Upper lobe of left lung (tissue), 6 donors: Measurements from ENCODE around the gene HEPHL1. TPM values are rescaled to one million over a fixed set of nuclear protein-coding genes. Genes with fewer than 3 reads are reported as not detected.
A peak's percentile ranks its signal among the peaks of the same experiment; 100 is the strongest.

Source experiments
- ATAC-seq, 2 donors: fragments of 200-7000 bp; cut with Tn5 transposase; one replicate each; pipeline ENCODE4 v1.9.1; 2022; ENCODE audit warnings: mild to moderate bottlenecking in 2 of 2, moderate library complexity in 2 of 2; ENCODE audit not compliant: low FRiP score in 2 of 2
- DNase-seq, 2 donors: peaks; one replicate each; pipeline ENCODE4 v3.0.0-alpha.2; 2019 to 2020
- H3K27ac ChIP-seq, 4 donors: fragments of 200-600 bp; sonication (generic); one replicate each; pipeline ENCODE4 v1.5.1; 2016 to 2019
- H3K27me3 ChIP-seq, 4 donors: fragments of 200-600 bp; sonication (generic); one replicate each; pipeline ENCODE4 v1.5.1; 2017 to 2019
- H3K36me3 ChIP-seq, 4 donors: fragments of 200-600 bp; sonication (generic); one replicate each; pipeline ENCODE4 v1.5.1; 2016 to 2019
- H3K4me1 ChIP-seq, 4 donors: fragments of 200-600 bp; sonication (generic); one replicate each; pipeline ENCODE4 v1.5.1; 2018 to 2019
- H3K4me3 ChIP-seq, 4 donors: fragments of 200-600 bp; sonication (generic); one replicate each; pipeline ENCODE4 v1.5.1; 2017 to 2019; ENCODE audit warnings: mild to moderate bottlenecking in 2 of 4, moderate library complexity in 1 of 4
- H3K9me3 ChIP-seq, 4 donors: fragments of 200-600 bp; sonication (generic); one replicate each; pipeline ENCODE4 v1.5.1; 2018 to 2019
- EP300 ChIP-seq, 4 donors: sonication (generic); formaldehyde crosslinking; IDR thresholded peaks; one replicate each; pipeline ENCODE4 v1.5.1; 2017; ENCODE audit warnings: antibody characterized with exemption in 4 of 4, control low read depth in 2 of 4
- POLR2A ChIP-seq, 4 donors: fragments of 450-650 bp; IDR thresholded peaks; one replicate each; pipeline ENCODE4 v1.5.1; 2016 to 2017; ENCODE audit warnings: antibody characterized with exemption in 4 of 4, mild to moderate bottlenecking in 2 of 4
- POLR2AphosphoS5 ChIP-seq, 2 donors: sonication (generic); formaldehyde crosslinking; IDR thresholded peaks; one replicate each; pipeline ENCODE4 v1.5.1; 2017; ENCODE audit warnings: antibody characterized with exemption in 2 of 2
- WGBS, 2 donors: methylation state at CpG; one replicate each; pipeline ENCODE4 v1.1.5; 2017 to 2018; 5-methylcytosine and 5-hydroxymethylcytosine counted together
- total RNA-seq, 6 donors: library from RNA; depleted of rRNA in 4 of 6; stranded (reverse); fragments of >200 nt in 4 of 6; gene quantifications; one replicate each; pipeline versions ENCODE4 v1.1.0 to v1.2.1, GENCODE V29; 2016 to 2021
- TF ChIP-seq, protein P1 (sequence below), 6 experiments: fragments of 450-650 bp in 4 of 6; fragments of 200-600 bp in 2 of 6; sonication (generic) in 2 of 6; IDR thresholded peaks; one replicate each; pipeline ENCODE4 v1.5.1; 2016 to 2019; ENCODE audit warnings: antibody characterized with exemption in 6 of 6
- donor health status: DM: no; HTN: no; CAD: no; lungs with moderate emphysema.
- donor health status: DM: no; HTN: yes; CAD: no; lungs with severe emphysema.

HEPHL1 gene
- total RNA-seq, 6 donors from 2014 or later = not detected

DNA sequence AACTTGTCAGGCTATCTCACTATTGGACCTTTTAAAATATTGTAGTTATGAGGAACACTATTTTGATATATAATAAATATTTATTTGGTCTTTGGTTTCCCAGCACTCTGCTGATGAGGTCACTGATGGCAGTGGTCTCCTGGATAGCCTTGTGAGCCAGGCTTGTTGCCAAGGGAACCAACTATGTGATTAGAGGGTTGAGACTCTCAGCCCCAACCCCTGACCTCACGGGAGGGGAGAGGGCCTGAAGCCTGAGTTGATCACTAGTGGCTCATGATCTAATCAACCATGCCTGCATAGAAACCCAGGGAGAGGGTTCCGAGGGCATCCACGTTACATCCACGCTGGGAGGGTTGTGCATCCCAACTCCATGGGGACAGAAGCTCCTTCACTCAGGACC, 118.3 kb downstream of the HEPHL1 start:
- no peaks in the 10 kb centered on the region for H3K9me3 ChIP-seq
- H3K27ac ChIP-seq = no peak overlapping the region
- no peaks in the 10 kb centered on the region for H3K36me3 ChIP-seq
- TF ChIP-seq POLR2A (IDR thresholded peaks at IDR 0.05) (no peak), EP300 (IDR thresholded peaks at IDR 0.05) (no peak)
- DNase-seq = no peak
- no peak for ATAC-seq
- H3K4me3 ChIP-seq = no peak overlapping the region
- H3K27me3 ChIP-seq = no peaks in the 10 kb centered on the region
- WGBS, 2 donors = 86 to 100% methylated on average over 4 of the region's 4 CpGs
- peaks cover 30 to 47% (median 33%) of the 10 kb centered on the region in 4 donors for H3K4me1 ChIP-seq

DNA sequence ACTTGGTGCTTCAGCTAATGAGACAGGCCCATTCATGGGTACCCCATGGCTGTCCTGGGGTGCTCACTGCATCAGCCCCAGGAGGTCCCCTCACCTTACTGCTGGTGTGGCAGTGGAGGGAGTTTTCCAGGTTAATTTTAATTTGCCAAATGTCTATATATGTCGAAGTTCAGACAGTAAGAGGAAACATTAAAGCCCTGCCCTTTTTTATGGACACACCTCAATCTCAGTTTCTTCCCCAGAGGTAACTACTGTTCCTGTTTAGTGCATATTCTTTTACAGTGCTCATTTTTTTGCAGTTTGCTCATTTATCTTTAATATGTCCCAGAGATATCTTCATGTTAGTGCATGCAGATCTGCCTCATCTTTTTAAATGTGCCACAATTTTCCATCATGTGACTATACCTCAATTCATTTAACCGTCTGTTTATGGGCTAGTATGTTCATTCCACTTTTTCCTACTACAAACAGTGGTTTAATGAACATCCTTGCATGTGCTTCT, 119.1 kb downstream of the HEPHL1 start:
- Histone ChIP-seq H3K27ac (no peak overlapping the region), H3K4me3 (no peak overlapping the region), H3K4me1 (peaks cover 23 to 40% (median 26%) of the 10 kb centered on the region in 4 donors), H3K36me3 (no peaks in the 10 kb centered on the region), H3K9me3 (no peaks in the 10 kb centered on the region), H3K27me3 (no peaks in the 10 kb centered on the region)
- ATAC-seq (no peak), DNase-seq (no peak)
- WGBS, 2 donors = 71 to 78% methylated on average over 2 of the region's 2 CpGs
- TF ChIP-seq EP300 (IDR thresholded peaks at IDR 0.05) (no peak), POLR2AphosphoS5 (IDR thresholded peaks at IDR 0.05) (no peak), POLR2A (IDR thresholded peaks at IDR 0.05) (no peak)
- TF ChIP-seq, protein P1, sequence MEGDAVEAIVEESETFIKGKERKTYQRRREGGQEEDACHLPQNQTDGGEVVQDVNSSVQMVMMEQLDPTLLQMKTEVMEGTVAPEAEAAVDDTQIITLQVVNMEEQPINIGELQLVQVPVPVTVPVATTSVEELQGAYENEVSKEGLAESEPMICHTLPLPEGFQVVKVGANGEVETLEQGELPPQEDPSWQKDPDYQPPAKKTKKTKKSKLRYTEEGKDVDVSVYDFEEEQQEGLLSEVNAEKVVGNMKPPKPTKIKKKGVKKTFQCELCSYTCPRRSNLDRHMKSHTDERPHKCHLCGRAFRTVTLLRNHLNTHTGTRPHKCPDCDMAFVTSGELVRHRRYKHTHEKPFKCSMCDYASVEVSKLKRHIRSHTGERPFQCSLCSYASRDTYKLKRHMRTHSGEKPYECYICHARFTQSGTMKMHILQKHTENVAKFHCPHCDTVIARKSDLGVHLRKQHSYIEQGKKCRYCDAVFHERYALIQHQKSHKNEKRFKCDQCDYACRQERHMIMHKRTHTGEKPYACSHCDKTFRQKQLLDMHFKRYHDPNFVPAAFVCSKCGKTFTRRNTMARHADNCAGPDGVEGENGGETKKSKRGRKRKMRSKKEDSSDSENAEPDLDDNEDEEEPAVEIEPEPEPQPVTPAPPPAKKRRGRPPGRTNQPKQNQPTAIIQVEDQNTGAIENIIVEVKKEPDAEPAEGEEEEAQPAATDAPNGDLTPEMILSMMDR (IDR thresholded peaks at IDR 0.05) = no peak

DNA sequence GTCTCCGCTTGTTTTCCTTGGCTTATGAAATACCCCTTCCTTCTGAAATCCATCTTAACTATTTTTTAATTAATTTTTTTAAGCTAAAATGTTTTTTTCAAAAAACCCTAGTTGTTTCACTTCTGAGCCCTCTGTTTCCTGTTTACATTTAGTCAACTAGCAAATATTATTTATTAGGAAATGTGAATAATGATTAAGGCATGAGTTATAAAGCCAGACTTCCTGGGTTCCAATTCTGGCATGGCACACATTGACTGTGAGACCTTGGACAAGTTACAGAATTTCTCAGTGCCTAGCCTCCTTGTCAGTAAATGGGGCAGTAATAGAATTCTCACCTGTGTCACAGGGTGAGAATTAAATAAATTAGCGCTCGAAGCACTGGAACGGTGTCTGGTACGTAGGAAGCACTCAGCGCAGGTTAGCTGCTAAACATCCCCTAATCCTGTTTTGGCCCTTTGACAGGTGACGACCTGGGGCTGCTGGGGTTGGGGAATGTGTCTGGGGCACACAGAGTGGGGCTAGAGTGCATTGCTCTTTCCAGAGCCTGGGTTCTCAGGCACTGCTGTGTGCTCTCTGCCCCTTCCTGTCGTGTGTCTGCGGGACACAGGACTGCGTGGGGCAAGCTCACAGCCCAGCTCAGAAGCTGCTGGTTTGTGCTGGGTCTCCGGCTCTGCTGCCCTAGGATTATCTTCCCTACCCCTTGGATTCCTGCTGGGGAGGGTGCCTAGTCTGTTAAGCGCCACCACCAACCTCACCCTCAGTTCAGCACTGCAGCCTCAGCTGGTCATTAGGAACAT, 120.6 kb downstream of the HEPHL1 start:
- WGBS, 2 donors = 86 to 92% methylated on average over 10 to 12 of the region's 12 CpGs
- TF ChIP-seq POLR2A (IDR thresholded peaks at IDR 0.05) (no peak), POLR2AphosphoS5 (IDR thresholded peaks at IDR 0.05) (no peak)
- Histone ChIP-seq H3K27me3 (no peaks in the 10 kb centered on the region), H3K27ac (peak overlapping the region in 1 of 4 donors; percentile 12), H3K36me3 (no peaks in the 10 kb centered on the region), H3K4me3 (no peak overlapping the region), H3K9me3 (no peaks in the 10 kb centered on the region), H3K4me1 (peaks cover 23 to 36% (median 28%) of the 10 kb centered on the region in 4 donors)
- DNase-seq (no peak), ATAC-seq (no peak)

DNA sequence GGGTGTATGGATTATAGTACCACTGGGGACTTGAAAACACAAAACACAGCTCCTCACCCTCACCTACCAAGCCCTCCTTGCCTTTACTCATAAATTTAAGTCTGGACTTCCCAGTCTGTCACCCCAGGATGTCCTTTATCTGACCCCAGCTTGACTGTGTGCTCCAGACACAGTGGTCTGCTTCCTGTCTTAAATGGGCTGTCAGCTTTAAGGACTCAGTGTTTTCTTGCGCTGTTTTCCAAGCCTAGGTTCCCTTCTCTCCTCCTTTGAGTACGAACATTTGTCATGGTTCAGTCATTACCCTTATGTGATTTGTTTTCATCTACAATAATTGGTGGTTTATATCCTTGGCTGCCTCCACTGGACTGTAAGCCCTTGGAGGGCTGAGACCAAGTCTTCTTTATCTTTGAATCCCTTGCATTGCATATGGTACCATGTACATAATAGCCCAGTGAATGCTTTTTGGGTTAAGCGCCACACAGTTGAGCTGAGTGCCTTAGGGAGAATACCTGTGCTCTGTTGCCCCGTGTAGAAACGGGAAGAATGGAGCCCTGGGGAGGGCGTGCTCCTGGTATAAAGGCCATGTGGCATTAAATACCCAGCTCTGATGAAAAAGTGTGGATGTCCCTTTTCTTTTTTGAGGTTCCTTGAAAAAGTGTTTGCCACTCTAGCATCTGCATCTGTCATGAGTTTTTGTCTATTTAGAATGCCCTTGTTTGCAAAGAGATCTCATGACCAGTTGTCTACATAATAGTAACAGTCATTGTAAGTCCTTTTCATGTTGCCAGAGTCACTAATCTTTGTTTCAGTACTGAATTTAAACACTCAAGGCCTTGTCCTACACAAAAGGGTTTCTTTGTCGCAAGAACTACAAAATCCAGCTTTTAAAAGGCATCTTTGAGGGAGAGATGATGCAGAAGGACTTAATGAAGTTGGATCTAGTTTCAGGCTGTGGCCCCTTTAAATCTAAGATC, 121.4 kb downstream of the HEPHL1 start:
- DNase-seq (no peak), ATAC-seq (no peak)
- Histone ChIP-seq H3K36me3 (no peaks in the 10 kb centered on the region), H3K9me3 (no peaks in the 10 kb centered on the region), H3K4me3 (no peak overlapping the region), H3K27me3 (no peaks in the 10 kb centered on the region), H3K4me1 (peaks cover 23 to 41% (median 28%) of the 10 kb centered on the region in 4 donors), H3K27ac (peak overlapping the region in 1 of 4 donors; percentile 12)
- WGBS, 2 donors = 85 to 91% methylated on average over 7 of the region's 7 CpGs
- TF ChIP-seq POLR2A (IDR thresholded peaks at IDR 0.05) = no peak
- TF ChIP-seq EP300 (IDR thresholded peaks at IDR 0.05) = no peak
- TF ChIP-seq POLR2AphosphoS5 (IDR thresholded peaks at IDR 0.05) = no peak
- TF ChIP-seq, protein P1 (IDR thresholded peaks at IDR 0.05) = no peak

DNA sequence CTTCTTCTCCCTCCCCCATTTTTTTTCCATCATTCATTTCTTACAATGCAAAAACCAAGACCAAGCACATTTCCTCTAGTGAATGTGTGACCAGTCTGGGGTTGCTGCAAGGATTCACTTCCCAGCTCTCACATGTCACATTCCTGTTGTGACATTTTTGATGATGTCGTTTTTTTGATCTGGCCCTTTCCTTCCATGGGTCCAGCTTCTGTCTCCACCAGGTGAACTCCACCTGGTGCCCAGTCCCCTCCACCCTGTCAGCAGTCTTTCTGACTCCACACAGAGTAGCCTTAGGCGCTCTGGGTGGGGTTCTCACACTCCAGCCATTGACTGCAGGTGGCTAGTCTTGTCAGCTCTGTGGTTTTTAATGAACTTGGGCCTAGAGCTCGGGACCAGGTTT, 123.1 kb downstream of the HEPHL1 start:
- ATAC-seq = no peak
- no peak overlapping the region for H3K4me3 ChIP-seq
- TF ChIP-seq POLR2AphosphoS5 (IDR thresholded peaks at IDR 0.05) (no peak), EP300 (IDR thresholded peaks at IDR 0.05) (no peak), POLR2A (IDR thresholded peaks at IDR 0.05) (no peak)
- TF ChIP-seq, protein P1 (IDR thresholded peaks at IDR 0.05) = no peak
- H3K27ac ChIP-seq = no peak overlapping the region
- no peaks in the 10 kb centered on the region for H3K36me3 ChIP-seq
- H3K27me3 ChIP-seq = no peaks in the 10 kb centered on the region
- DNase-seq = no peak
- H3K9me3 ChIP-seq = no peaks in the 10 kb centered on the region
- WGBS, 2 donors = 82 to 84% methylated on average over 3 of the region's 3 CpGs
- H3K4me1 ChIP-seq = peaks cover 23 to 46% (median 31%) of the 10 kb centered on the region in 4 donors
